Testis (tissue), 2 donors: ENCODE results near the gene PROZ.

Experiments used
- POLR2A ChIP-seq: fragments of 450-650 bp; IDR thresholded peaks from one replicate; pipeline ENCODE4 v1.6.1; 2017; ENCODE audit warnings: antibody characterized with exemption, mild to moderate bottlenecking, moderate library complexity
- TF ChIP-seq, protein P1 (sequence below), 3 experiments: fragments of 450-650 bp in 2 of 3; fragments of 200-600 bp in 1 of 3; sonication (generic) in 1 of 3; IDR thresholded peaks; one replicate each; pipeline ENCODE4 v1.5.1; 2016 to 2019; ENCODE audit warnings: antibody characterized with exemption in 3 of 3, mild to moderate bottlenecking in 2 of 3, moderate library complexity in 1 of 3

DNA sequence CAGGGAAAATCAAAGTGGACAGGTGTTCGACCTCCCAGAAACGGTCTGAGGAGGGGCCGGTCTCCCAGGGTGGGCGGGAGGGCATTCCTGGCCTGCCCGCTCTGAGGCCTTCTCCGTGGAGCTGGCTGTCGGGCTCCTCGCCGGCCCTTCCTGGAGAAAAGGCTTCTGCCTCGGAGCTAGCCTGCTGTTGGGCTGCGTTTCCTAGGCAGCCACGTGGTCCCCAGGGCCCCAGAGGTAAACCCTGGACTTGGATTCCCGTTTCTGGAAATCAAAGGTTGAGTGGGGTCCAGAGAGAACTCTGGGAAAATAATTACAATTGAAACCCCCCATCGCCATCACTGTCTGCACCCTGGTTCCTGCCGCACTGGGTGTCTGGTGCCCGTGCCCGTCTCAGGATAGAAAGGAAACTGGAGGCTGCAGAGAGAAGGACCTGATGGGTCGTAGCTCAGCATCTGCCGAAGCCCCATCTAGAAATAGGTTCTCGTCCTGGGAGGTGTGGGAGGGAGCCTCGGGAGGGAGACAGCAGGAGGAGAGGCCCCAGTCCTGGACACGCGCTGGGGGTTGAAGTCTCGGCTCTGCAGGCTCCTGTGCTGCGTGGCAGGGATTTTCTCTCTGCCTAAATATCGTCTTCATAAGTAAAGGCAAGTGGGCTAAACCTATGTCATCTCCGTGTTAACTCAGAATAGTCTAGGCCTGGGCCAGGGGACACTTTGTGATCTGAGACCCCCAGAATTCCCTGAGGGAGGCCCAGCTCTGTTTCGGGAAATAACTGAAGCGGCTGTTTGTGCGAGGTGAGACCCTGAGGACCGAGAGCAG lies 7.7 kb upstream of the PROZ start:
- TF ChIP-seq, protein P1, sequence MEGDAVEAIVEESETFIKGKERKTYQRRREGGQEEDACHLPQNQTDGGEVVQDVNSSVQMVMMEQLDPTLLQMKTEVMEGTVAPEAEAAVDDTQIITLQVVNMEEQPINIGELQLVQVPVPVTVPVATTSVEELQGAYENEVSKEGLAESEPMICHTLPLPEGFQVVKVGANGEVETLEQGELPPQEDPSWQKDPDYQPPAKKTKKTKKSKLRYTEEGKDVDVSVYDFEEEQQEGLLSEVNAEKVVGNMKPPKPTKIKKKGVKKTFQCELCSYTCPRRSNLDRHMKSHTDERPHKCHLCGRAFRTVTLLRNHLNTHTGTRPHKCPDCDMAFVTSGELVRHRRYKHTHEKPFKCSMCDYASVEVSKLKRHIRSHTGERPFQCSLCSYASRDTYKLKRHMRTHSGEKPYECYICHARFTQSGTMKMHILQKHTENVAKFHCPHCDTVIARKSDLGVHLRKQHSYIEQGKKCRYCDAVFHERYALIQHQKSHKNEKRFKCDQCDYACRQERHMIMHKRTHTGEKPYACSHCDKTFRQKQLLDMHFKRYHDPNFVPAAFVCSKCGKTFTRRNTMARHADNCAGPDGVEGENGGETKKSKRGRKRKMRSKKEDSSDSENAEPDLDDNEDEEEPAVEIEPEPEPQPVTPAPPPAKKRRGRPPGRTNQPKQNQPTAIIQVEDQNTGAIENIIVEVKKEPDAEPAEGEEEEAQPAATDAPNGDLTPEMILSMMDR (IDR thresholded peaks at IDR 0.05): no peak
- TF ChIP-seq POLR2A: no peak
